Measurements from ENCODE around the gene TLCD1.

Gene TLCD1

DNA sequence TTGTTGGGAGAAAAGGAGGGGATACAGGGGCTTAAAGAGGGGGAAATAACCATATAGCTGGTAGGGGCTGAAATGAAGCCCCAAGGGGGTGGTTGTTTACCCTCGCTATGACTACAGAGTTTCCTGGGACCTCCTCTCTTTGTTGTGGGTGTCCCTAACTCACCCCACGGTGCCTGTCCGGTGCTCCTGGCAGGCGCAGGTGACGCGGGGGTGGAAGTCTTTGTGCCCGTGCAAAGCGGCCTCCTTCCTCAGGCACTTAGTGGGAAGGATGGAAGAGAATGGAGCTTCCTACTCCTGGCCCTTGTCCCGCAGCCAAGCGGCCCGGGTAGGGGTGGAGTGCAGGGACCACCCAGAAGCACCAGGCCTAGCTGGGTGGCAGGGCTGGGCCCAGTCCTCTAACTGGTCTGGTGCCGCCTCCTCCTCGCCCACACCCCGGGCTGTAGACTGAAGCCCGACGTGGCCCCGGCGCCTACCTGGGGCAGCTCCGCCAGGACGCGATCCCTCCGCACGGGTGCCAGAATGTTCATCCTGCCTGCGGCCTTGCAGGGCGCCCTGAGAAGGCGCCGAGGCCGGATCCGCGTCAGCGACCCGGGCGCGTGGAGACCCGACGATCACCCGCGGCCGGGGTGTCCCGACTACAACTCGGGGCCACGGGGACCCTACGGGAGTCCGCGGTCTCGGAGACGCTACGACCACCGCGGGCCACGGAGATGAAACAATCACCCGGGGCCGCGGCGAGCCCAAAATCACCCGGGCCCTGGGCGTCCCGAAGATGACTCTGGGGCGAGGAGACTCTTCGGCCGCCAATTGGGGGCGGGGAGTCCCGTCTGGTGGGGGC is 9.1 kb downstream of the TLCD1 start:
- no peak for TF ChIP-seq CTCF (IDR thresholded peaks at IDR 0.05; ENCODE audit: low read depth, low read length)
- peak; percentile 42 to 65 for DNase-seq (ENCODE audit: low read depth in 2 of 2)
- H3K4me3 ChIP-seq (replicated peaks in 1 of 2; ENCODE audit: low read depth in 2 of 2, low read length in 2 of 2) = peak overlapping the region; percentile 78 to 96

GRCh38 chr17:28715217-28715616 is 10.8 kb downstream of the TLCD1 start:
- no peak overlapping the region for H3K4me3 ChIP-seq (replicated peaks in 1 of 2; ENCODE audit: low read depth in 2 of 2, low read length in 2 of 2)
- DNase-seq (ENCODE audit: low read depth in 2 of 2) = no peak
- TF ChIP-seq CTCF (IDR thresholded peaks at IDR 0.05; ENCODE audit: low read depth, low read length) = no peak

DNA sequence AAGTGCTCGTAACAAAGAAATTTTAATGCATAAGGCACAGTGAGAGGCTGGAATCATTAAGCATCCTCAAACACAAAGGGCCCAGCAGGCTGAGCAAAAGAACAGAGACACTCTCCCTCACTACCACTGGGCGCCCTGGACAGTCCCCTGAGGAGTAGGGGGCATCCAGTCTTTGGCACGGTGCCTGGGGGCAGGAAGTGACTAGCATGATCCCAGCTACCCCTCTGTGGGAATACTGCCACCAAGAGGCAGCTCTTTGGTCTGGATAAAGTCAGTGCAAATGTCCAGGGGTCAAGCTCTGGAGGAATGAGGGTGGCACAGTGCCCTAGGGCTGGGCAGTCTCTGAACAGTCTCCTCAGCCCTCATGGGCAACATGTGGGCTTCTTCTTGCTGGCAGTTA is 11.8 kb downstream of the TLCD1 start:
- no peak for DNase-seq (ENCODE audit: low read depth in 2 of 2)
- no peak overlapping the region for H3K4me3 ChIP-seq (replicated peaks in 1 of 2; ENCODE audit: low read depth in 2 of 2, low read length in 2 of 2)
- no peak for TF ChIP-seq CTCF (IDR thresholded peaks at IDR 0.05; ENCODE audit: low read depth, low read length)

GRCh38 chr17:28712705-28713415 is 13.2 kb downstream of the TLCD1 start:
- DNase-seq (ENCODE audit: low read depth in 2 of 2) = no peak
- no peak for TF ChIP-seq CTCF (IDR thresholded peaks at IDR 0.05; ENCODE audit: low read depth, low read length)
- H3K4me3 ChIP-seq (replicated peaks in 1 of 2; ENCODE audit: low read depth in 2 of 2, low read length in 2 of 2) = no peak overlapping the region

- peak in 1 of 2 donors; percentile 31 for DNase-seq (ENCODE audit: low read depth in 2 of 2)
- H3K4me3 ChIP-seq (replicated peaks in 1 of 2; ENCODE audit: low read depth in 2 of 2, low read length in 2 of 2) = no peak overlapping the region
- TF ChIP-seq CTCF (IDR thresholded peaks at IDR 0.05; ENCODE audit: low read depth, low read length) = no peak
Measured at GRCh38 chr17:28712032-28712704, 13.9 kb downstream of the TLCD1 start.

- TF ChIP-seq CTCF (IDR thresholded peaks at IDR 0.05; ENCODE audit: low read depth, low read length) = no peak
- DNase-seq (ENCODE audit: low read depth in 2 of 2) = no peak
Measured at GRCh38 chr17:28711723-28712031, 14.4 kb downstream of the TLCD1 start, which contains the start of gene PROCA1. TSS of gene PROCA1 (minus strand) at chr17:28711888. CDS start at chr17:28711660, 228 bp downstream.

More at GRCh38 chr17:28711723-28712031, 14.4 kb downstream of the TLCD1 start, which contains the start of gene PROCA1:
- H3K4me3 ChIP-seq (replicated peaks in 1 of 2; ENCODE audit: low read depth in 2 of 2, low read length in 2 of 2) = peak within 1 kb of the TSS; percentile 44 to 60

Measured in cardiac fibroblast (primary cell).